Fibroblast of villous mesenchyme (primary cell): Measurements from ENCODE around the gene GLT8D2. TPM values are rescaled to one million over a fixed set of nuclear protein-coding genes. Genes with fewer than 3 reads are reported as not detected.
"Not testable (repeated sequence)": the region's sequence is repeated elsewhere in the genome, so short reads cannot be mapped to it uniquely, and the experiment has no call there.

Source experiments
- DNase-seq: peaks from one replicate; pipeline ENCODE4 v3.0.0-alpha.2; 2010; ENCODE audit warnings: low read depth
- H3K4me3 ChIP-seq: 2 replicates; pipeline ENCODE4 v1.5.1; 2011; ENCODE audit warnings: low read depth, mild to moderate bottlenecking, low read length
- total RNA-seq: library from RNA; depleted of rRNA; stranded (reverse); fragments of >200 nt; gene quantifications from 2 replicates; pipeline ENCODE4 v1.2.3, GENCODE V29; 2012
- TF ChIP-seq, protein P1 (sequence below): IDR thresholded peaks from 2 replicates; pipeline ENCODE4 v1.5.1; 2012; ENCODE audit warnings: low read depth, mild to moderate bottlenecking, low read length; ENCODE audit not compliant: insufficient read depth

Gene GLT8D2
- total RNA-seq, 1 donor = 51.4 TPM

- TF ChIP-seq, protein P1, sequence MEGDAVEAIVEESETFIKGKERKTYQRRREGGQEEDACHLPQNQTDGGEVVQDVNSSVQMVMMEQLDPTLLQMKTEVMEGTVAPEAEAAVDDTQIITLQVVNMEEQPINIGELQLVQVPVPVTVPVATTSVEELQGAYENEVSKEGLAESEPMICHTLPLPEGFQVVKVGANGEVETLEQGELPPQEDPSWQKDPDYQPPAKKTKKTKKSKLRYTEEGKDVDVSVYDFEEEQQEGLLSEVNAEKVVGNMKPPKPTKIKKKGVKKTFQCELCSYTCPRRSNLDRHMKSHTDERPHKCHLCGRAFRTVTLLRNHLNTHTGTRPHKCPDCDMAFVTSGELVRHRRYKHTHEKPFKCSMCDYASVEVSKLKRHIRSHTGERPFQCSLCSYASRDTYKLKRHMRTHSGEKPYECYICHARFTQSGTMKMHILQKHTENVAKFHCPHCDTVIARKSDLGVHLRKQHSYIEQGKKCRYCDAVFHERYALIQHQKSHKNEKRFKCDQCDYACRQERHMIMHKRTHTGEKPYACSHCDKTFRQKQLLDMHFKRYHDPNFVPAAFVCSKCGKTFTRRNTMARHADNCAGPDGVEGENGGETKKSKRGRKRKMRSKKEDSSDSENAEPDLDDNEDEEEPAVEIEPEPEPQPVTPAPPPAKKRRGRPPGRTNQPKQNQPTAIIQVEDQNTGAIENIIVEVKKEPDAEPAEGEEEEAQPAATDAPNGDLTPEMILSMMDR = no peak
- DNase-seq = no peak
- no peak overlapping the region for H3K4me3 ChIP-seq
These were observed 1.8 kb downstream of the GLT8D2 start for GRCh38 chr12:104048162-104048561.

- no peak overlapping the region for H3K4me3 ChIP-seq
- TF ChIP-seq, protein P1 = no peak
- DNase-seq = no peak
These were observed 3.7 kb downstream of the GLT8D2 start for GRCh38 chr12:104046306-104046705.

GRCh38 chr12:104044158-104044557 is 5.8 kb downstream of the GLT8D2 start:
- no peak overlapping the region for H3K4me3 ChIP-seq
- no peak for DNase-seq
- TF ChIP-seq, protein P1 = no peak

- DNase-seq = no peak
- TF ChIP-seq, protein P1 = no peak
- H3K4me3 ChIP-seq = no peak overlapping the region
These were observed 7.4 kb downstream of the GLT8D2 start for GRCh38 chr12:104042580-104042979.

- H3K4me3 ChIP-seq, DNase-seq: not testable (repeated sequence)
These were observed 10.2 kb downstream of the GLT8D2 start for GRCh38 chr12:104039769-104040168.

DNA sequence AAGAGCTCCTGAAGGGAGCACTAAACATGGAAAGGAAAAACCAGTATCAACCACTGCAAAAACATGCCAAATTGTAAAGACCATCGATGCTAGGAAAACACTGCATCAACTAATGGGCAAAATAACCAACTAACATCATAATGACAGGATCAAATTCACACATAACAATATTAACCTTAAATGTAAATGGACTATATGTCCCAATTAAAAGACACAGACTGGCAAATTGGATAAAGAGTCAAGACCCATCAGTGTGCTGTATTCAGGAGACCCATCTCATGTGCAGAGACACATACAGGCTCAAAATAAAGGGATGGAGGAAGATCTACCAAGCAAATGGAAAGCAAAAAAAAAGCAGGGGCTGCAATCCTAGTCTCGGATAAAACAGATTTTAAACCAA is 13.8 kb downstream of the GLT8D2 start:
- not testable (repeated sequence) for DNase-seq, H3K4me3 ChIP-seq

GRCh38 chr12:104030596-104030995 is 19.4 kb downstream of the GLT8D2 start:
- not testable (repeated sequence) for H3K4me3 ChIP-seq, DNase-seq

GRCh38 chr12:104026841-104027599 is 23.0 kb downstream of the GLT8D2 start:
- no peak for DNase-seq
- TF ChIP-seq, protein P1 = no peak
- H3K4me3 ChIP-seq = no peak overlapping the region
